ENCODE data around the gene ORC5.

The ORC5 gene

GRCh38 chr7:104124893-104125477 is 82.8 kb downstream of the ORC5 start:
- no peak for FAIRE-seq

GRCh38 chr7:104124469-104124868 is 83.3 kb downstream of the ORC5 start:
- FAIRE-seq, result no peak

GRCh38 chr7:104123786-104124185 is 84.0 kb downstream of the ORC5 start:
- FAIRE-seq, result no peak

GRCh38 chr7:104113788-104114187 is 94.0 kb downstream of the ORC5 start:
- FAIRE-seq, result no peak

GRCh38 chr7:104112623-104113022 is 95.2 kb downstream of the ORC5 start:
- FAIRE-seq, result no peak

- no peak for FAIRE-seq
These were observed 96.5 kb downstream of the ORC5 start for GRCh38 chr7:104111271-104111670.

- FAIRE-seq, result no peak
These were observed 101.5 kb downstream of the ORC5 start for GRCh38 chr7:104106108-104106905.

- no peak for FAIRE-seq
These were observed 108.9 kb downstream of the ORC5 start for GRCh38 chr7:104098890-104099289.

- no peak for FAIRE-seq
These were observed 111.1 kb downstream of the ORC5 start for GRCh38 chr7:104096683-104097082.

- no peak for FAIRE-seq
These were observed 114.7 kb downstream of the ORC5 start for GRCh38 chr7:104093127-104093526.

- FAIRE-seq, result no peak
These were observed 116.6 kb downstream of the ORC5 start for GRCh38 chr7:104091242-104091641.

GRCh38 chr7:104089612-104090011 is 118.2 kb downstream of the ORC5 start:
- FAIRE-seq, result no peak

GRCh38 chr7:104089061-104089460 is 118.8 kb downstream of the ORC5 start:
- FAIRE-seq, result no peak

All from endometrium (tissue), 2 donors.